ENCODE measurements around the gene SREBF2.

The SREBF2 gene

DNA sequence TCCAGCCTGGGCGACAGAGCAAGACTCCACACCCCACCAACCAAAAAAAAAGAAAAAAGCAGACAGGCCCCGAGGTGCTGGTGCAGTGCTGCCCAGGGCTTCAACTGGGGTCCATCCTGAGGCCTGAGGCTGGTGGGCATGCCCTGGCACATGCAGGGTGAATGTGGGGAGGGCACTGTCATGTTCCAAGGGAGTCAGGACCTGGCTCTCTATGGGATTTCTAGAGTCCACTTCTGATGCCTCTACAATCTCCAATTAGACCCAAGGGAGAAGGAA lies 103.9 kb downstream of the SREBF2 start:
- no peak for TF ChIP-seq CTCF (IDR thresholded peaks at IDR 0.05; ENCODE audit: extremely low read depth, missing control alignments)
- DNase-seq (ENCODE audit: low spot score) = no peak

DNA sequence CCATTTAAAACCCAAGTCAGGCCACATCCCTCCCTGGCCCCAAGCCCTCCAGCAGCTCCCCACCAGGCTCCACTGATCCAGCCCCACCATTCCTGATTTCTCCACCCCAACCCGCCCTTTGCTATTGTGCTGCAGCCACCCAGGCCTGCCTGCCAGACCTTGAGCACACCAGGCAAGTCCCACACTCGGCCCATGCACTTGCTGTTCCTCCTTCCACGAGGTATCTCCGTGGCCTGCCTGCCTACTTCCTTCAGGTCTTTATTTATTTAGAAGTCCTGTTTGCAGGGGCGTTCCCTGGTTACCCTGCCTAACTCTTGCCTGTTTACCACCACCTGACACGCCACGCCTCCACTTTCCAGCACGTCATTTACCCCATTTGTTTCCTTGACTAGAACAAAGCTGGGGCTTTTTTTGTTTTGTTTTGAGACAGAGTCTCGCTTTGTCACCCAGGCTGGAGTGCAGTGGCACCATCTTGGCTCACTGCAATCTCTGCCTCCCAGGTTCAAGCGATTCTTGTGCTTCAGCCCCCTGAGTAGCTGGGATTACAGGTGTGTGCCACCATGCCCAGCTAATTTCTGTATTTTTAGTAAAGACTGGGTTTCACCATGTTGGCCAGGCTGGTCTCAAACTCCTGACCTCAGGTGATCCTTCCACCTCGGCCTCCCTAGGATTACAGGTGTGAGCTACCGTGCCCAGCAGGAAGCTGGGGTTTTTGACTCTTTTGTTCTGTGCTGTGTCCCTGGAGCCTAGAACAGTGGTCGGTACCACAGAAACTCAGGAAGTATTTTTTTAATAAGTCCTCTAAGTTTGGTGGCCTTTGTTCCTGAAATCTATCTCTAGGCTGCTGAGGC lies 107.3 kb downstream of the SREBF2 start:
- no peak for TF ChIP-seq CTCF (IDR thresholded peaks at IDR 0.05; ENCODE audit: extremely low read depth, missing control alignments)
- peak; percentile 81 for DNase-seq (ENCODE audit: low spot score)

GRCh38 chr22:41940832-41941765 lies 108.2 kb downstream of the SREBF2 start:
- peak; percentile 90 for TF ChIP-seq CTCF (IDR thresholded peaks at IDR 0.05; ENCODE audit: extremely low read depth, missing control alignments)
- DNase-seq (ENCODE audit: low spot score) = peak; percentile 67

- TF ChIP-seq CTCF (IDR thresholded peaks at IDR 0.05; ENCODE audit: extremely low read depth, missing control alignments) = no peak
- no peak for DNase-seq (ENCODE audit: low spot score)
Measured at GRCh38 chr22:41943661-41944209, 110.8 kb downstream of the SREBF2 start.

GRCh38 chr22:41946629-41947423 lies 113.9 kb downstream of the SREBF2 start, which contains the start of gene CENPM:
TSS of gene CENPM (minus strand) at chr22:41947152. CDS start at chr22:41947076, 76 bp downstream.
- DNase-seq (ENCODE audit: low spot score) = peak; percentile 83
- no peak for TF ChIP-seq CTCF (IDR thresholded peaks at IDR 0.05; ENCODE audit: extremely low read depth, missing control alignments)

- no peak for DNase-seq (ENCODE audit: low spot score)
- TF ChIP-seq CTCF (IDR thresholded peaks at IDR 0.05; ENCODE audit: extremely low read depth, missing control alignments) = no peak
Measured at GRCh38 chr22:41947424-41948080, 114.6 kb downstream of the SREBF2 start.
